Activated T-helper 17 cell treated with anti-CD3 and anti-CD28 coated beads, Interleukin-2, amount 50 U/mL, for 72 hours (primary cell): ENCODE results near the gene PPP1R3C. TPM values are rescaled to one million over a fixed set of nuclear protein-coding genes. Genes with fewer than 3 reads are reported as not detected.

ENCODE experiments used
- ATAC-seq: fragments of 150-1000 bp; cut with Tn5 transposase; replicated peaks from 2 replicates; pipeline ENCODE4 v1.10.0; 2021; ENCODE audit warnings: mild to moderate bottlenecking, moderate library complexity
- H3K27ac Mint-ChIP-seq: one replicate; pipeline ENCODE4 v1.8.0; 2022; ENCODE audit warnings: mixed read lengths
- H3K27me3 Mint-ChIP-seq: one replicate; pipeline ENCODE4 v1.8.0; 2022; ENCODE audit warnings: mixed read lengths
- H3K36me3 Mint-ChIP-seq: one replicate; pipeline ENCODE4 v1.8.0; 2022; ENCODE audit warnings: low read depth, mild to moderate bottlenecking, mixed read lengths
- H3K4me1 Mint-ChIP-seq: one replicate; pipeline ENCODE4 v1.8.0; 2022; ENCODE audit warnings: mixed read lengths
- H3K4me3 Mint-ChIP-seq: one replicate; pipeline ENCODE4 v1.8.0; 2022; ENCODE audit warnings: mild to moderate bottlenecking, mixed read lengths
- H3K9me3 Mint-ChIP-seq: one replicate; pipeline ENCODE4 v1.8.0; 2022; ENCODE audit warnings: mixed read lengths
- total RNA-seq, 2 donors: library from RNA; stranded (reverse); gene quantifications; one replicate each; pipeline ENCODE4 v1.2.3, GENCODE V29; 2022

Gene PPP1R3C
- total RNA-seq, 2 donors from 2014 or later = 0.64 TPM; not detected in 1

DNA sequence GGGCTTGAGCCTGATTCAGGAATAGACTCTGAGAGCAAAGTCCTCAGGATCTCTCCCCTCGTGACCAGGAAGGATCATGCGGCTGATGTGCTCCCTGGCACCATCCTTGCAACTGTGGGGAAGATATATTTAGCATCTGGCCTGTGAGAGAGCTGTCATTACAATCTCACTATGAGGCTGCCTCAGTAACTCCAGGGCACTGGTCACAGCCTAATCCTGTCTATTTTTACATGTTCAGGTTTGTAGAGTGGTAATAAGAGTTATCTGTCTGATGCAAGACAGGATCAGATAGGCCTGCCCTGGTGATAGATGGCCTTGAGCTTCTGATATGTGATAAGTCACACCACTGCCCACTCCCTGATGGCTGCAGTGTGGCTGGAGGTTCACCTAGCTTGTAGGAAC, 50.7 kb downstream of the PPP1R3C start:
- Mint-ChIP-seq H3K4me3 (no peak overlapping the region), H3K9me3 (no peaks in the 10 kb centered on the region), H3K36me3 (no peaks in the 10 kb centered on the region), H3K4me1 (no peaks in the 10 kb centered on the region), H3K27ac (no peak overlapping the region), H3K27me3 (peaks cover 7% of the 10 kb centered on the region)
- no peak for ATAC-seq

- ATAC-seq = no peak
- Mint-ChIP-seq H3K9me3 (no peaks in the 10 kb centered on the region), H3K27me3 (peaks cover 17% of the 10 kb centered on the region), H3K36me3 (no peaks in the 10 kb centered on the region), H3K4me1 (no peaks in the 10 kb centered on the region), H3K27ac (no peak overlapping the region), H3K4me3 (no peak overlapping the region)
Observed at GRCh38 chr10:91579329-91579985, 53.4 kb downstream of the PPP1R3C start.

Other genes with a start within 250 kb of the PPP1R3C start
- gene HECTD2, start 222.7 kb downstream of the PPP1R3C start, total RNA-seq = 1 to 10 TPM; 4.0 to 7.0 TPM
- 10 to 100 TPM; 25.6 to 30.7 TPM for gene TNKS2, start 165.4 kb upstream of the PPP1R3C start, total RNA-seq